Measurements from ENCODE around the gene TMEM126B. TPM values are rescaled to one million over a fixed set of nuclear protein-coding genes. Genes with fewer than 3 reads are reported as not detected.

Gene TMEM126B
- total RNA-seq, 1 donor = 112 TPM

GRCh38 chr11:85626496-85626895 lies 1.9 kb upstream of the TMEM126B start:
- TF ChIP-seq CTCF (IDR thresholded peaks at IDR 0.05; ENCODE audit: insufficient read depth, low read length) = no peak

GRCh38 chr11:85627332-85627997 lies 928 bp upstream of the TMEM126B start, which contains the start of gene DLG2:
Gene DLG2 (minus strand): TSS chr11:85627344.
- peak within 1 kb of the TSS; percentile 78 for H3K4me3 ChIP-seq (ENCODE audit: low read depth, low read length)
- TF ChIP-seq CTCF (IDR thresholded peaks at IDR 0.05; ENCODE audit: insufficient read depth, low read length) = no peak
- peak; percentile 51 for DNase-seq (ENCODE audit: low read depth)

More at GRCh38 chr11:85626496-85626895, 1.9 kb upstream of the TMEM126B start:
- peak overlapping the region; percentile 78 for H3K4me3 ChIP-seq (ENCODE audit: low read depth, low read length)
- DNase-seq (ENCODE audit: low read depth) = no peak

GRCh38 chr11:85628771-85629341 lies 463 bp downstream of the TMEM126B start:
- no peak for TF ChIP-seq CTCF (IDR thresholded peaks at IDR 0.05; ENCODE audit: insufficient read depth, low read length)

GRCh38 chr11:85634747-85635146 lies 6.4 kb downstream of the TMEM126B start:
- no peak for DNase-seq (ENCODE audit: low read depth)
- H3K4me3 ChIP-seq (ENCODE audit: low read depth, low read length) = no peak overlapping the region
- TF ChIP-seq CTCF (IDR thresholded peaks at IDR 0.05; ENCODE audit: insufficient read depth, low read length) = no peak

More at GRCh38 chr11:85628771-85629341, 463 bp downstream of the TMEM126B start:
- peak overlapping the region; percentile 87 for H3K4me3 ChIP-seq (ENCODE audit: low read depth, low read length)
- DNase-seq (ENCODE audit: low read depth) = peak; percentile 5

GRCh38 chr11:85643191-85643614 lies 14.8 kb downstream of the TMEM126B start:
- peak; percentile 66 for DNase-seq (ENCODE audit: low read depth)
- no peak overlapping the region for H3K4me3 ChIP-seq (ENCODE audit: low read depth, low read length)
- TF ChIP-seq CTCF (IDR thresholded peaks at IDR 0.05; ENCODE audit: insufficient read depth, low read length) = no peak

- TF ChIP-seq CTCF (IDR thresholded peaks at IDR 0.05; ENCODE audit: insufficient read depth, low read length) = no peak
- H3K4me3 ChIP-seq (ENCODE audit: low read depth, low read length) = peak overlapping the region; percentile 89
- no peak for DNase-seq (ENCODE audit: low read depth)
Observed at GRCh38 chr11:85647078-85647477, 18.7 kb downstream of the TMEM126B start.

All from fibroblast of the aortic adventitia (primary cell).